Measurements from ENCODE around the gene JPT1. TPM values are rescaled to one million over a fixed set of nuclear protein-coding genes. Genes with fewer than 3 reads are reported as not detected.

The JPT1 gene
- total and polyA plus RNA-seq, 2 experiments from 2014 or later, result 103 to 172 TPM

GRCh38 chr17:75153780-75154194, 525 bp downstream of the JPT1 start:
- Histone ChIP-seq H2AFZ (no peak overlapping the region), H3K27ac (peak overlapping the region; percentile 80)
- 1% methylated on average over 26 of the region's 35 CpGs for WGBS (ENCODE audit: low lambda C conversion rate, missing lambda C conversion rate)

GRCh38 chr17:75152922-75153779, 1.2 kb downstream of the JPT1 start:
- Histone ChIP-seq H3K79me2 (peaks cover 57% of the 10 kb centered on the region), H3K27ac (peak overlapping the region; percentile 80), H3K9me2 (replicated peaks; ENCODE audit: insufficient read depth) (no peaks in the 10 kb centered on the region), H3K4me3 (peak overlapping the region; percentile 57), H3K36me3 (replicated peaks; ENCODE audit: insufficient read depth, low read depth) (no peaks in the 10 kb centered on the region), H4K20me1 (ENCODE audit: insufficient read depth, poor library complexity, severe bottlenecking) (no peaks in the 10 kb centered on the region), H3K4me1 (ENCODE audit: insufficient read depth) (peaks cover 7% of the 10 kb centered on the region), H3K4me2 (peak overlapping the region; percentile 76), H3K9me3 (ENCODE audit: low read depth) (no peaks in the 10 kb centered on the region), H2AFZ (peak overlapping the region; percentile 27), H3K27me3 (no peaks in the 10 kb centered on the region)
- TF ChIP-seq EZH2 (IDR thresholded peaks at IDR 0.05; ENCODE audit: borderline replicate concordance) (no peak), EZH2phosphoT487 (IDR thresholded peaks at IDR 0.05; ENCODE audit: low read depth, severe bottlenecking, unreplicated experiment) (no peak), CTCF (IDR thresholded peaks at IDR 0.05; ENCODE audit: poor library complexity) (no peak)
- DNase-seq (ENCODE audit: low spot score), result peak; percentile 71
- WGBS (ENCODE audit: low lambda C conversion rate, missing lambda C conversion rate), result under 1% methylated on average over 27 of the region's 28 CpGs

More at GRCh38 chr17:75153780-75154194, 525 bp downstream of the JPT1 start:
- Histone ChIP-seq H3K9me2 (replicated peaks; ENCODE audit: insufficient read depth) (no peaks in the 10 kb centered on the region), H3K79me2 (peaks cover 52% of the 10 kb centered on the region), H3K27me3 (no peaks in the 10 kb centered on the region), H4K20me1 (ENCODE audit: insufficient read depth, poor library complexity, severe bottlenecking) (no peaks in the 10 kb centered on the region), H3K9me3 (ENCODE audit: low read depth) (no peaks in the 10 kb centered on the region), H3K4me1 (ENCODE audit: insufficient read depth) (peaks cover 7% of the 10 kb centered on the region), H3K4me2 (peak overlapping the region; percentile 76), H3K36me3 (replicated peaks; ENCODE audit: insufficient read depth, low read depth) (no peaks in the 10 kb centered on the region), H3K4me3 (peak overlapping the region; percentile 57)
- TF ChIP-seq CTCF (IDR thresholded peaks at IDR 0.05; ENCODE audit: poor library complexity), result no peak
- TF ChIP-seq EZH2 (IDR thresholded peaks at IDR 0.05; ENCODE audit: borderline replicate concordance), result no peak
- no peak for TF ChIP-seq EZH2phosphoT487 (IDR thresholded peaks at IDR 0.05; ENCODE audit: low read depth, severe bottlenecking, unreplicated experiment)
- DNase-seq (ENCODE audit: low spot score), result peak; percentile 44

- H3K36me3 ChIP-seq (replicated peaks; ENCODE audit: insufficient read depth, low read depth), result no peaks in the 10 kb centered on the region
- WGBS (ENCODE audit: low lambda C conversion rate, missing lambda C conversion rate), result 30% methylated on average over 6 of the region's 6 CpGs
- peak overlapping the region; percentile 76 for H3K4me2 ChIP-seq
- peaks cover 62% of the 10 kb centered on the region for H3K79me2 ChIP-seq
- no peaks in the 10 kb centered on the region for H3K9me3 ChIP-seq (ENCODE audit: low read depth)
- no peaks in the 10 kb centered on the region for H4K20me1 ChIP-seq (ENCODE audit: insufficient read depth, poor library complexity, severe bottlenecking)
- no peaks in the 10 kb centered on the region for H3K27me3 ChIP-seq
- no peak for TF ChIP-seq CTCF (IDR thresholded peaks at IDR 0.05; ENCODE audit: poor library complexity)
- TF ChIP-seq EZH2 (IDR thresholded peaks at IDR 0.05; ENCODE audit: borderline replicate concordance), result no peak
- TF ChIP-seq EZH2phosphoT487 (IDR thresholded peaks at IDR 0.05; ENCODE audit: low read depth, severe bottlenecking, unreplicated experiment), result no peak
- no peak for DNase-seq (ENCODE audit: low spot score)
- H3K4me1 ChIP-seq (ENCODE audit: insufficient read depth), result peaks cover 7% of the 10 kb centered on the region
- peak overlapping the region; percentile 80 for H3K27ac ChIP-seq
- no peaks in the 10 kb centered on the region for H3K9me2 ChIP-seq (replicated peaks; ENCODE audit: insufficient read depth)
- peak overlapping the region; percentile 27 for H2AFZ ChIP-seq
- peak overlapping the region; percentile 57 for H3K4me3 ChIP-seq
Observed at GRCh38 chr17:75152523-75152921, 1.8 kb downstream of the JPT1 start.
